GM13977 (cell line): ENCODE results near the gene MARCHF10.

Experiments
- DNase-seq: peaks from one replicate; pipeline ENCODE4 v3.0.0; 2012; ENCODE audit warnings: low spot score
- CTCF ChIP-seq: IDR thresholded peaks from 2 replicates; pipeline ENCODE4 v1.5.1; 2012; ENCODE audit warnings: mild to moderate bottlenecking, control low read depth; ENCODE audit not compliant: insufficient read depth; ENCODE audit errors: extremely low read depth, missing control alignments
- in situ Hi-C: fragments of 300-500 bp; cut with MboI; formaldehyde crosslinking; loops from one replicate; pipeline ENCODE4 v1.12.0; 2022; ENCODE audit warnings: low sequenced_read_pairs, low pct_unique_long_range_greater_than_20kb, mixed read lengths, inconsistent platforms; ENCODE audit not compliant: unreplicated experiment

The MARCHF10 gene

GRCh38 chr17:62755141-62755851 is 52.8 kb downstream of the MARCHF10 start:
- no peak for TF ChIP-seq CTCF
- in situ Hi-C loops = no loop called here
- DNase-seq = no peak

- in situ Hi-C loops = no loop called here
- TF ChIP-seq CTCF = no peak
- DNase-seq = no peak
Observed at GRCh38 chr17:62754631-62755030, 53.5 kb downstream of the MARCHF10 start.

GRCh38 chr17:62753562-62753961 is 54.6 kb downstream of the MARCHF10 start:
- no peak for DNase-seq
- no peak for TF ChIP-seq CTCF
- in situ Hi-C loops = no loop called here

- no peak for DNase-seq
- in situ Hi-C loops = no loop called here
- no peak for TF ChIP-seq CTCF
Observed at GRCh38 chr17:62751060-62751691, 56.9 kb downstream of the MARCHF10 start.

GRCh38 chr17:62750631-62751051 is 57.5 kb downstream of the MARCHF10 start:
- no peak for TF ChIP-seq CTCF
- DNase-seq = no peak
- in situ Hi-C loops = no loop called here

- in situ Hi-C loops = loop anchor here (10.0 kb wide), 1 partner anchor 55 kb away; the partner anchor contains the start of gene MARCHF10
- no peak for DNase-seq
- no peak for TF ChIP-seq CTCF
Observed at GRCh38 chr17:62749926-62750325, 58.2 kb downstream of the MARCHF10 start.
